Stimulated activated CD8-positive, alpha-beta memory T cell treated with anti-CD3 and anti-CD28 coated beads, Interleukin-4, amount 100 ng/mL, for 4 hours (primary cell): ENCODE measurements around the gene MINK1.
A peak's percentile ranks its signal among the peaks of the same experiment; 100 is the strongest.
"Not testable (repeated sequence)": the region's sequence is repeated elsewhere in the genome, so short reads cannot be mapped to it uniquely, and the experiment has no call there.

ENCODE experiments used
- DNase-seq, 2 donors: peaks; one replicate each; pipeline ENCODE4 v3.0.0-alpha.2; 2020; ENCODE audit warnings: low read depth in 2 of 2, low spot score in 1 of 2

Gene MINK1

GRCh38 chr17:4897785-4898184 lies 64.6 kb downstream of the MINK1 start:
- DNase-seq, result no peak

DNA sequence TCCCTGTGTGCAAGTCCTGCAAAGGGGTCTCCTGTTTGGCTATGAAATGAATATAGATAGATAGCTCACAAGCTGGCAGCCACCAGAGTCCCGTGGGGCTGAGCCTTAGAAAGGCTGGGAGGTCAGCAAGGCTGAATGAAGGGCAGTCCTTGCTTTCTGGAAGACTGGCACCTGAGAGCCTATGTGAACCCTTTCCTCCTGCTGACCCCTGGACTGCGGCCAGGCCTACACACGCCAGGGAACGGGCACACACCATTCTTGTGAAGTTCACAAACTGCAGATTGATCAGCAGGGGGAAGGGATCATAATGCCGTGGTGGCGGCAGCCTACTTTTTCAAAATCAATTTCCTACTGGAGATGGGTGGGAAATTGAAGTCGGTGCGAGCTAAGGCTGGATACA lies 65.2 kb downstream of the MINK1 start:
- no peak for DNase-seq

GRCh38 chr17:4898927-4899326 lies 65.8 kb downstream of the MINK1 start:
- DNase-seq, result no peak

DNA sequence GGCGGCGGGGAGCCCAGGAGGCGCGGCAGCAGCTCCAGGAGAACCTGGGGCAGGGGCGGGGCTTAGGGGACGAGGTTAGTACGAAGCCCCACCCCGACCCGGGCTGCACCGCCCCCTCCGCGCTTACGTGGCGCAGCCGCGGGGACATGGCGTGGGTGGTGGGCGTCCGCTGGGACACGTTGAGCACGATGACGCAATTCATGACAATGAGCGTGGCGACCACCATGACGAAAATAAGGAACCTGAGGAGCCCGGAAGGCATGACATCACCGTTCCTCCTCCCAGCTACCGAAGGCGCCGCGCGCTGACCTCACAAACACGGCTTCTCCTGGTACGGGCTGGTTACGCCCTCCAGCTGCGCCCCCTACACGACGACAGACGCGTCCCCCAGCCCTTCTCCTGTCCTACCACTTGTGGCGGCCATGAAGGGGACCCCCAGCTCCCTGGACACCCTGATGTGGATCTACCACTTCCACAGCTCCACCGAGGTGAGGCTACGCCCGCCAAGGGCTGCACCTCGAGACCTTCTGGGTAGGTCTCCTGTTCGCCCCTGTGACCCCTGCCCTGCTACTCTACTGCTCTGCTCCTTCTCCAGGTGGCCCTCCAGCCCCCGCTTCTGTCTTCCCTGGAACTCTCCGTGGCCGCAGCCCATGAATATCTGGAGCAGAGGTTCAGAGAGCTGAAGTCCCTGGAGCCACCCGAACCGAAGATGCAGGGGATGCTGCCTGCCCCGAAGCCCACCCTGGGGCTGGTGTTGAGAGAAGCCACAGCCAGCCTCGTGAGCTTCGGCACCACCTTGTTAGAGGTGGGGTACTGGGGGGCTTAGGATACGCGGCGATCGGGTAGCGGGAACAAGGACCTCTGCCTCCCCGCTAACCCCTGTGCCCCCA lies 66.4 kb downstream of the MINK1 start, which contains the start of gene C17orf107:
Gene C17orf107, plus strand, starts transcription at position 196 of the 890 bp plus-strand sequence. Its CDS starts 227 bp downstream, at position 423.
- DNase-seq, result peak; percentile 93 to 95

- DNase-seq, result peak in 1 of 2 donors; percentile 24
Measured at GRCh38 chr17:4900231-4901107, 67.3 kb downstream of the MINK1 start.

GRCh38 chr17:4901108-4901647 lies 68.0 kb downstream of the MINK1 start:
- no peak for DNase-seq

- no peak for DNase-seq
Measured at GRCh38 chr17:4901648-4902344, 68.7 kb downstream of the MINK1 start.

DNA sequence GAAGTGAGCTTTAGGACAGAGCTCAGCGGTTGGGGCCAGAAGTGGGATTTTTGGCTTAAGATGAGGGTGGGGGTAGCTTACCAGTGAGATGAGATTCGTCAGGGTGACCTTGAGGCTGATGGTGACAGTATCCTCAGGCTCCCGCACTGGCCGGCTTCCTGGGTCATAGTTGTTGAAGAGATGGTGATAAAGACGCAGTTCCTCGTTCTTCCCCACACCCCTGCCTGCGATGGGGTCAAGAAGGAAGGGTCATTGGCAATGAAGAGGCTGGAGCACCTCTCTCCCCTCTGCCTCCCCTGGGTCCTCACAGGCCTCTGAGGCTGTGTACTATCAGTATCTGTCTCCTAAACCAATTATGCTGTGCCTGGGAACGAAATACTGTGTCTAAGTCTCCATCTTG lies 69.4 kb downstream of the MINK1 start:
- DNase-seq, result no peak

DNA sequence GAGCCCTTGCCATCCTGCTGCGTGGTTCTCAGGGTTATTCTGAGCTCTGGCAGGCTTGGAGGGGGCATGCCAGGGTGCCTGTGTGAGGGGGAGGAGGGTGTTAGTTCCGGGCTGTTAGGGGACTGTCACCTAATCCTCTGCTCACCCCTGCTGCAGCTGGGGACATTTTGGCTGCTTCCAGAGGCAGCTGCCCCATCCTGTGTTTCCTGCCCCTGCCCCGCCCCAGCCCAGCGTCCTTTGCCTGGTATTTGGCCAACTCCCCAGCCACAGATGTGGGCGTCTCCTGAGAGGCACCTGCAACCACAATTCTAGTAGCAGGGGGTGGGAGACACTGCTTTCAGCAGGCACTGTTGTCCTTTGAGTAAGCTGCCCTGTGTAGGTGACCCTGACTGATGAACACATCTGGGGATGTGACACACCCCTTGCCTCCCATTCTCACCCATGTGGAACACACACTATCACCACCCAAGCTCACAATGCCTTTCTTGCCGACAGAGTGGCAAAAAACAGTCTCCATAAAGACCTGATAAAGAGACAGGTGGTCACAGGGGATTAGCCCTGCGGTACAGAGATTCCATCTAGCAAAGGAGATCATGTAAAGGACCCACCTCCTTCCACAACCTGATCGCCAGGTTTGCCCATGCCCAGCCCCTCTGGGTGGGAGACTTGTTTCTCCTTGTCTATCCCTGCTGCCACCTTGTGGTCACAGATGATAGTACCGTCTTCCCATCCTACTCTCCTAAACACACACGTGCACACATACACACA lies 70.1 kb downstream of the MINK1 start, which contains the start of gene CHRNE:
Gene CHRNE, minus strand, starts transcription at position 48 of the 768 bp plus-strand sequence. Its CDS starts 35 bp downstream, at position 13.
- DNase-seq, result peak; percentile 51 to 64

- not testable (repeated sequence) for DNase-seq
Measured at GRCh38 chr17:4906642-4907041, 73.5 kb downstream of the MINK1 start.

GRCh38 chr17:4908301-4908700 lies 75.2 kb downstream of the MINK1 start:
- DNase-seq, result no peak

- peak in 1 of 2 donors; percentile 58 for DNase-seq
Measured at GRCh38 chr17:4908711-4909496, 75.8 kb downstream of the MINK1 start.

DNA sequence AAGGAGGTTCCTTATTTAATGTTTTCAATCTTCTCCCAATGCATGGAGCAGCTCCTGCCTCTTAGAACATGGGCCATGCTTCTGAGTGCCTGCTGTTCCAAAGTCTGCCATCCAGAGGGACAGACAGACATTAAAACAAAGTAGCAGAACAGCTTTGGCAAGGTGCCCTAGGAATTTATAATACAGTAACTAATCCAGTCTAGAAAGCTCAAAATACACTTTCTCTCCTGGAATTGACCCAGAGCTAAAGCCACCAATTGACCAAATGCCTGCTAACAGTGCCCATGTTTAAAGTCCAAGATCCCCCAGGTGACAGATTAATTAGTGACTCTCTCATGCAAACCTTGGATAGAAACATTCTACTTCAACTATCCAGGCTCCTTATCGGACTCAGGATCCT lies 80.9 kb downstream of the MINK1 start:
- DNase-seq, result no peak

DNA sequence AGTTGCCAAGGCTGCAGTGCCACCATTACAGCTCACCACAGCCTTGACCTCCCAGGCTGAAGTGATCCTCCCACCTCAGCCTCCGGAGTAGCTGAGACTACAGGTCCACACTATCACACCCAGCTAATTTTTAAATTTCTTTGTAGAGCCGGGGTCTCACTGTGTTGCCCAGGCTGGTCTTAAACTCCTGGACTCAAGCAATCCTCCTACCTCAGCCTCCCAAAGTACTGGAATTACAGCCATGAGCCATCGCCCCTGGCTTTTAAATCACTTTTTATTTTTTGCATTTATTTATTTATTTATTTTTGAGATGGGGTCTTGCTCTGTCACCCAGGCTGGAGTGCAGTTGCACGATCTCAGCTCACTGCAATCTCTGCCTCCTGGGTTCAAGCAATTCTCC lies 81.4 kb downstream of the MINK1 start:
- DNase-seq, result not testable (repeated sequence)

DNA sequence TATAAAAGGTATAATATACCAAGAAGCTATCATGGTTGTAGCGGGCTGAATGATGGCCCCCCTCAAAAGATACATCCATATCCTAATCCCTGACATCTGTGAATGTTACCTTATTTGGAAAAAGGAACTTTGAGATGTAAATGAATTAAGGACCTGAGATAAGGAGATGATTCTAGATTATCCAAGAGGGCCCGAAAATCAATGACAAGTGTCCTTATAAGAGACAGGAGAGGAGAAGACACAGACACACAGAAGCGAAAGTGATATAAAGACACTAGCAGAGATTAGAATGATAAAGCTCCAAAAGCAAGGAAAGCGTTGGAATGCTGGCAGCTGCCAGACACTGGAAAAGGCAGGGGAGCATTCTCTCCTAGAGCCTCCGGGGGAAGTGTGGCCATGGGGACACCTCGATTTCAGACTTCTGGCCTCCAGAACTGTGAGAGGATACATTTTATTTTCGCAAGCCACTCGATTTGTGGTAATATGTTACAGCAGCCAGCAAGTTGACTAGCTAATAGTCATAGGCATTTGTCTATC lies 86.4 kb downstream of the MINK1 start:
- no peak for DNase-seq

DNA sequence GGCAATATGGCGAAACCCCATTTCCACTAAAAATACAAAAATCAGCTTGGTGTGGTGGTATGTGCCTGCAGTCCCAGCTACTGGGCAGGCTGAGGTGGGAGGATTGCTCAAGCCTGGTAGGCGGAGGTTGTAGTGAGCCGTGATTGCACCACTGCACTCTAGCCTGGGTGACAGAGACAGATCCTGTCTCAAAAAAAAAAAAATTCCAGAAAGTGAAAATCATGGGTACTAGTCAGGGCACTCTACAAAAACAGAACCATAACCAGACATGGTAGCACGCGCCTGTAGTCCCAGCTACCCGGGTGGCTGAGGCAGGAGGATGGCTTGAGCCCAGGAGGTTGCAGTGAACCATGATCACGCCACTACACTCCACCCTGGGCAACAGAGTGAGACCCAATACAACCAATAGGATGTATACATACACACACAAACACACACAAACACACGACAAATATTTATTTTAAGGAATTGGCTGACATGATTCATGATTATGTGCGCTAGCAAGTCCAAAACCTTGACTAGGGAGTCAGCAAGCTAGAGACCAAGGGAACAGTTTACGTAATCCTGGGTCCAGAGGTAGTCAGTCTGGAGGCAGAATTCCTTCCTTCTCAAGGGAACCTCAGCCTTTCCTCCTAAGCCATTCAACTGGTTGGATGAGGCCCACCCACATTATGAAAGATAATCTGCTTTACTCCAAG lies 87.4 kb downstream of the MINK1 start:
- no peak for DNase-seq

DNA sequence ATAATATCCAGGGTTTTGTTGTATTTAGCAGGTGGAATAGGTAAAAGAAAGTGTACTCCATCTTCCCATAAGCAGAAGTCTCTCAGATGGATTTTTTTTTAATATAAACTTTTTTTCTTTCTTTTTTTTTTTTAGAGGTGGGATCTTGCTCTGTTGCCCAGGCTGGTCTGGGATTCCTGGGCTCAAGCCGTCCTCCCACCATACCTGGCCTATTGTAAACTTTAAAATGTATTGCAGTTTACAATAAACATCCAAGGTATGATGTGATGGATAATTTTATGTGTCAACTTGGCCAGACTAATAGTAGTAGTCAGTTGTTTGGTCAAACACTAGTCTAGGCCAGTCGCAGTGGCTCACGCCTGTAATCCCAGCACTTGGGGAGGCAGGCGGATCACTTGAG lies 88.2 kb downstream of the MINK1 start:
- no peak for DNase-seq

DNA sequence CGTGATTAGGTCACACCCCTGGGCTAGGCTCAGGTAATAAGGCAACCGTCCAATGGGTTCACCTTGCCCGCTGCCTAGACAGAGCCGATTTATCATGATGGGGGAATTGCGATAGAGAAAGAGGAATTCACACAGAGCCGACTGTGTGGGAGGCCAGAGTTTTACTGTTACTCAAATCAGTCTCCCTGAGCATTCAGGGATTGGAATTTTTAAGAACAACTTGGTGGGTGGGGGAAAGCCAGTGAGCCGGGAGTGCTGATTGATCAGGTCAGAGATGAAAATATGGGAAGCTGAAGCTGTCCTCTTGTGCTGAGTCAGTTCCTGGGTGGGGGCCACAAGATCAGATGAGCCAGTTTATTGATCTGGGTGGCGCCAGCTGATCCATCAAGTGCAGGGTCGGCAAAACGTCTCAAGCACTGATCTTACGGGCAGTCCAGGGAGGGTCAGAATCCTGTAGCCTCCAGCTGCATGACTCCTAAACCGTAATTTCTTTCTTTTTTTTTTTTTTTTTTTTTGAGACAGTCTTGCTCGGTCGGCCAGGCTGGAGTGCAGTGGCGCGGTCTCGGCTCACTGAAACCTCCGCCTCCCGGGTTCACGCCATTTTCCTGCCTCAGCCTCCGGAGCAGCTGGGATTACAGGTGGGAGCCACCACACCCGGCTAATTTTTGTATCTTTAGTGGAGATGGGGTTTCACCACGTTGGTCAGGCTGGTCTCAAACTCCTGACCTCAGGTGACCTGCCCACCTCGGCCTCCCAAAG lies 93.6 kb downstream of the MINK1 start:
- not testable (repeated sequence) for DNase-seq
